ENCODE results near the gene SHISA8.

Gene SHISA8

GRCh38 chr22:41933411-41934177 lies 18.7 kb upstream of the SHISA8 start:
- DNase-seq (ENCODE audit: low read depth) = no peak

GRCh38 chr22:41932353-41932752 lies 17.5 kb upstream of the SHISA8 start:
- DNase-seq (ENCODE audit: low read depth) = no peak

GRCh38 chr22:41931701-41932269 lies 16.9 kb upstream of the SHISA8 start:
- no peak for DNase-seq (ENCODE audit: low read depth)

- DNase-seq (ENCODE audit: low read depth) = no peak
Observed at GRCh38 chr22:41929418-41929810, 14.5 kb upstream of the SHISA8 start.

- no peak for DNase-seq (ENCODE audit: low read depth)
Observed at GRCh38 chr22:41928593-41929417, 13.9 kb upstream of the SHISA8 start.

GRCh38 chr22:41927813-41928212 lies 12.9 kb upstream of the SHISA8 start:
- no peak for DNase-seq (ENCODE audit: low read depth)

- no peak for DNase-seq (ENCODE audit: low read depth)
Observed at GRCh38 chr22:41925783-41926460, 11.0 kb upstream of the SHISA8 start.

- DNase-seq (ENCODE audit: low read depth) = no peak
Observed at GRCh38 chr22:41923595-41924276, 8.9 kb upstream of the SHISA8 start.

- DNase-seq (ENCODE audit: low read depth) = no peak
Observed at GRCh38 chr22:41922940-41923594, 8.2 kb upstream of the SHISA8 start.

- DNase-seq (ENCODE audit: low read depth) = no peak
Observed at GRCh38 chr22:41922328-41922727, 7.5 kb upstream of the SHISA8 start.

GRCh38 chr22:41920271-41920976 lies 5.5 kb upstream of the SHISA8 start:
- no peak for DNase-seq (ENCODE audit: low read depth)

- no peak for DNase-seq (ENCODE audit: low read depth)
Observed at GRCh38 chr22:41919357-41920224, 4.7 kb upstream of the SHISA8 start.

- DNase-seq (ENCODE audit: low read depth) = no peak
Observed at GRCh38 chr22:41917903-41918791, 3.3 kb upstream of the SHISA8 start.

- no peak for DNase-seq (ENCODE audit: low read depth)
Observed at GRCh38 chr22:41917375-41917902, 2.6 kb upstream of the SHISA8 start.

GRCh38 chr22:41916745-41917358 lies 2.0 kb upstream of the SHISA8 start:
- DNase-seq (ENCODE audit: low read depth) = no peak

- DNase-seq (ENCODE audit: low read depth) = no peak
Observed at GRCh38 chr22:41915786-41916493, 1.1 kb upstream of the SHISA8 start.

- DNase-seq (ENCODE audit: low read depth) = no peak
Observed at GRCh38 chr22:41914611-41915034, 251 bp downstream of the SHISA8 start.

All from fibroblast of the conjunctiva (primary cell).